Caco-2 (cell line): ENCODE data around the gene FES. TPM values are rescaled to one million over a fixed set of nuclear protein-coding genes. Genes with fewer than 3 reads are reported as not detected.

ENCODE experiments used
- BruUV-seq: library from RNA; stranded (reverse); fragments of 400-500 nt; replicated peaks from 2 replicates; lab custom pipeline; 2021; lab: Mats Ljungman, UMichigan
- CTCF ChIA-PET: fragments of 300-600 bp; sonication (Branson Sonifier 250); formaldehyde crosslinking; loops from one replicate; lab custom pipeline; 2022; ENCODE audit warnings: antibody characterized with exemption; lab: Charles Lee
- POLR2A ChIA-PET: fragments of 300-600 bp; sonication (Branson Sonifier 250); formaldehyde crosslinking; loops from one replicate; lab custom pipeline; 2022; ENCODE audit warnings: antibody characterized with exemption; lab: Charles Lee
- DNase-seq, 2 experiments: peaks; one replicate each; pipeline versions ENCODE4 v3.0.0 to v3.0.0-alpha.2; 2020 to 2022
- H3K27me3 ChIP-seq: replicated peaks from 2 replicates; pipeline ENCODE4 v1.6.0; 2011; ENCODE audit warnings: low read length; ENCODE audit not compliant: control insufficient read depth, insufficient read depth
- H3K36me3 ChIP-seq: 2 replicates; pipeline ENCODE4 v1.5.1; 2011; ENCODE audit warnings: low read length; ENCODE audit not compliant: control insufficient read depth, insufficient read depth
- H3K4me1 ChIP-seq: fragments of 250-450 bp; sonication (Bioruptor Pico); 2 replicates; pipeline ENCODE4 v1.5.1; 2020; ENCODE audit warnings: mild to moderate bottlenecking
- H3K4me3 ChIP-seq: 2 replicates; pipeline ENCODE4 v1.5.1; 2011; ENCODE audit warnings: low read depth, mild to moderate bottlenecking, control low read depth, low read length
- H3K9me3 ChIP-seq: fragments of 250-450 bp; sonication (Bioruptor Pico); 2 replicates; pipeline ENCODE4 v1.5.1; 2020; ENCODE audit warnings: mild to moderate bottlenecking, moderate library complexity
- H3K27ac Mint-ChIP-seq: one replicate; pipeline ENCODE4 v1.8.0; 2022; ENCODE audit warnings: mixed read lengths; ENCODE audit not compliant: unreplicated experiment
- H3K27me3 Mint-ChIP-seq: one replicate; pipeline ENCODE4 v1.8.0; 2022; ENCODE audit warnings: mixed read lengths; ENCODE audit not compliant: insufficient read depth, unreplicated experiment
- H3K36me3 Mint-ChIP-seq: one replicate; pipeline ENCODE4 v1.8.0; 2022; ENCODE audit warnings: mild to moderate bottlenecking, mixed read lengths; ENCODE audit not compliant: insufficient read depth, unreplicated experiment
- H3K4me1 Mint-ChIP-seq: one replicate; pipeline ENCODE4 v1.8.0; 2022; ENCODE audit warnings: low read depth, mixed read lengths; ENCODE audit not compliant: unreplicated experiment
- H3K4me3 Mint-ChIP-seq: one replicate; pipeline ENCODE4 v1.8.0; 2022; ENCODE audit warnings: mild to moderate bottlenecking, moderate library complexity, mixed read lengths; ENCODE audit not compliant: unreplicated experiment
- H3K9me3 Mint-ChIP-seq: one replicate; pipeline ENCODE4 v1.8.0; 2022; ENCODE audit warnings: mixed read lengths; ENCODE audit not compliant: unreplicated experiment
- CTCF ChIP-seq, 2 experiments: fragments of 200-600 bp in 1 of 2; IDR thresholded peaks; 1 replicate in 1 of 2; 2 replicates in 1 of 2; pipeline versions ENCODE4 v1.5.1 to v1.8.0; 2011 to 2022; ENCODE audit warnings: antibody characterized with exemption in 1 of 2, control low read depth in 1 of 2, inconsistent platforms in 1 of 2, low read depth in 1 of 2, low read length in 1 of 2, mild to moderate bottlenecking in 1 of 2, moderate library complexity in 1 of 2; ENCODE audit not compliant: insufficient read depth in 1 of 2, severe bottlenecking in 1 of 2, unreplicated experiment in 1 of 2
- intact Hi-C: fragments of 100-400 bp; cut with micrococcal nuclease; formaldehyde crosslinking; loops from one replicate; pipeline ENCODE4 v1.10.0; 2022; ENCODE audit not compliant: unreplicated experiment
- total RNA-seq: library from RNA; stranded (reverse); gene quantifications from 2 replicates; pipeline ENCODE4 v1.2.3, GENCODE V29; 2022

The FES gene
- total RNA-seq, 1 experiment from 2014 or later = 1.7 TPM

DNA sequence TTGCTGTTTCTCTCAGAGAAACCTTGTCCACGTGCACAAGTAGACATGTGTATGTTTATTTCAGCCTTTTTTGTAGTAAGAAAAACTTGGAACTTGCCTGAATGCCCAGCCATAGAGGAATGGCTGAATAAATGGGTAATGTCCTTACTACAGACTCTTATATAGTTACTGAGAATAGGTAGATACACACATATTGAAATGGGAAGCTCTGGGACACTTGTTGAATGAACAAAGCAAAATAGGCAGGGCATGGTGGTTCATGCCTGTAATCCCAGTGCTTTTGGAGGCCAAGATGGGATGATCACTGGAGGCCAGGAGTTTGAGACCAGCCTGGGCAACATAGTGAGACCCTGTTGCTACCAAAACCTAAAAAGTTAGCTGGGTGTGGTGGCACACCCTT, 52.5 kb downstream of the FES start:
- no peaks in the 10 kb centered on the region for H3K9me3 ChIP-seq
- peaks cover 3% of the 10 kb centered on the region; the same call in 1 of the 2 replicates for H3K4me1 ChIP-seq
- POLR2A ChIA-PET = interaction anchor here (0.8 kb wide), 1 partner anchor 18 kb away, joined by 3 read pairs; the partner anchor contains the start of gene RCCD1
- H3K9me3 Mint-ChIP-seq = no peaks in the 10 kb centered on the region
- no TSS peak for BruUV-seq
- peaks cover 16% of the 10 kb centered on the region for H3K4me1 Mint-ChIP-seq
- no peak overlapping the region for H3K4me3 ChIP-seq
- no peak overlapping the region for H3K27ac Mint-ChIP-seq
- H3K4me3 Mint-ChIP-seq = peak overlapping the region; percentile 87
- intact Hi-C loops = loop anchor here (10.0 kb wide), 1 partner anchor 338 kb away; no protein-coding TSS in a partner anchor
- H3K27me3 ChIP-seq = no peaks in the 10 kb centered on the region; the same call in 1 of the 2 replicates
- CTCF ChIA-PET = interaction anchor here (0.6 kb wide), 1 partner anchor 31 kb away, joined by 3 read pairs; no protein-coding TSS in a partner anchor
- no peaks in the 10 kb centered on the region for H3K27me3 Mint-ChIP-seq
- no peak for DNase-seq
- H3K36me3 Mint-ChIP-seq = peaks cover 51% of the 10 kb centered on the region
- peaks cover 2% of the 10 kb centered on the region; the same call in 1 of the 2 replicates for H3K36me3 ChIP-seq
- no peak for TF ChIP-seq CTCF (IDR thresholded peaks at IDR 0.05; ENCODE audit: insufficient read depth in 1 of 2, low read depth in 1 of 2, low read length in 1 of 2, severe bottlenecking in 1 of 2, unreplicated experiment in 1 of 2)

DNA sequence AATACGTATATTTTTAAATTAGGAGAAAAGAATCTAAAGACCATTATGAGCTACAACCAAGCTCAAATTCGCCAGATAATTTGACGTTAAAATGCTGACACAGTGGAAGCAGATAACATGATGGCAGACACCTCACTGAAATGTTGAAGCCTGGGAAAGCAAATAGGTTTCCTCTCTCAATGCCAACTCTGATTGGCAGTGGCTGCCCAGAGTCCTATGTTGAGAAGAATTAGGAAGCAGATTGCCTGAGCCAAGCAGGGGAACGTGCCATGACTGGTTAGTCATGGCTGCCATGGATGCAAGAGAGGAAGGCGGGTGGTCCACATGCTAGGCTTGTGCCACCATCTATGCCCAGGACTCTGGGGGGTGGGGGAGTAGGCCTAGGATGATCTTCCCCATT, 54.0 kb downstream of the FES start:
- Mint-ChIP-seq H3K4me1 (peaks cover 16% of the 10 kb centered on the region), H3K9me3 (no peaks in the 10 kb centered on the region), H3K4me3 (no peak overlapping the region), H3K27me3 (no peaks in the 10 kb centered on the region), H3K36me3 (peaks cover 64% of the 10 kb centered on the region), H3K27ac (no peak overlapping the region)
- H3K9me3 ChIP-seq = no peaks in the 10 kb centered on the region
- H3K4me1 ChIP-seq = 0 out of 2 replicates have a peak, but pooled peaks cover 3% of the 10 kb centered on the region
- H3K27me3 ChIP-seq = no peaks in the 10 kb centered on the region; the same call in 1 of the 2 replicates
- ChIA-PET CTCF (no interaction called here), POLR2A (no interaction called here)
- DNase-seq = no peak
- H3K36me3 ChIP-seq = peaks cover 2% of the 10 kb centered on the region; the same call in 1 of the 2 replicates
- no TSS peak for BruUV-seq
- intact Hi-C loops = loop anchor here (10.0 kb wide), 1 partner anchor 337 kb away; no protein-coding TSS in a partner anchor
- no peak for TF ChIP-seq CTCF (IDR thresholded peaks at IDR 0.05; ENCODE audit: insufficient read depth in 1 of 2, low read depth in 1 of 2, low read length in 1 of 2, severe bottlenecking in 1 of 2, unreplicated experiment in 1 of 2)
- H3K4me3 ChIP-seq = no peak overlapping the region

- H3K9me3 Mint-ChIP-seq = no peaks in the 10 kb centered on the region
- DNase-seq = no peak
- BruUV-seq = no TSS peak
- CTCF ChIA-PET = no interaction called here
- Histone ChIP-seq H3K36me3 (peaks cover 2% of the 10 kb centered on the region; the same call in 1 of the 2 replicates), H3K9me3 (no peaks in the 10 kb centered on the region), H3K4me3 (no peak overlapping the region), H3K27me3 (no peaks in the 10 kb centered on the region), H3K4me1 (0 out of 2 replicates have a peak, but pooled peaks cover 3% of the 10 kb centered on the region)
- H3K27ac Mint-ChIP-seq = no peak overlapping the region
- peaks cover 63% of the 10 kb centered on the region for H3K36me3 Mint-ChIP-seq
- intact Hi-C loops = loop anchor here (10.0 kb wide), 1 partner anchor 335 kb away; no protein-coding TSS in a partner anchor
- POLR2A ChIA-PET = interaction anchor here (1.4 kb wide), 1 partner anchor 14 kb away, joined by 3 read pairs; the partner anchor contains the start of gene RCCD1
- no peaks in the 10 kb centered on the region for H3K27me3 Mint-ChIP-seq
- H3K4me3 Mint-ChIP-seq = no peak overlapping the region
- no peak for TF ChIP-seq CTCF (IDR thresholded peaks at IDR 0.05; ENCODE audit: insufficient read depth in 1 of 2, low read depth in 1 of 2, low read length in 1 of 2, severe bottlenecking in 1 of 2, unreplicated experiment in 1 of 2)
- H3K4me1 Mint-ChIP-seq = peaks cover 9% of the 10 kb centered on the region
Measured at GRCh38 chr15:90939756-90940155, 55.5 kb downstream of the FES start.
